ENCODE data around the gene CNTRL. TPM values are rescaled to one million over a fixed set of nuclear protein-coding genes. Genes with fewer than 3 reads are reported as not detected.

The CNTRL gene
- polyA plus RNA-seq, 1 experiment = 8.3 TPM

- ChIA-PET POLR2A (no interaction called here), CTCF (no interaction called here)
- no peak for DNase-seq (ENCODE audit: low read depth, low spot score)
- Histone ChIP-seq H3K27ac (ENCODE audit: low read depth, low read length) (no peak overlapping the region), H3K27me3 (ENCODE audit: control insufficient read depth, insufficient read depth, low read length) (no peaks in the 10 kb centered on the region), H3K4me3 (ENCODE audit: low read depth, low read length) (no peak overlapping the region), H3K9me3 (ENCODE audit: control insufficient read depth, insufficient read depth, low read length) (no peaks in the 10 kb centered on the region)
- no peak for TF ChIP-seq CTCF (IDR thresholded peaks at IDR 0.05; ENCODE audit: low read depth, low read length)
Observed at GRCh38 chr9:121135642-121136041, 60.9 kb downstream of the CNTRL start.

- Histone ChIP-seq H3K27me3 (ENCODE audit: control insufficient read depth, insufficient read depth, low read length) (no peaks in the 10 kb centered on the region), H3K4me3 (ENCODE audit: low read depth, low read length) (no peak overlapping the region), H3K27ac (ENCODE audit: low read depth, low read length) (no peak overlapping the region), H3K9me3 (ENCODE audit: control insufficient read depth, insufficient read depth, low read length) (no peaks in the 10 kb centered on the region)
- DNase-seq (ENCODE audit: low read depth, low spot score) = no peak
- CTCF ChIA-PET = no interaction called here
- POLR2A ChIA-PET = no interaction called here
- no peak for TF ChIP-seq CTCF (IDR thresholded peaks at IDR 0.05; ENCODE audit: low read depth, low read length)
Observed at GRCh38 chr9:121138561-121138960, 63.8 kb downstream of the CNTRL start.

- ChIA-PET CTCF (no interaction called here), POLR2A (no interaction called here)
- no peak for DNase-seq (ENCODE audit: low read depth, low spot score)
- Histone ChIP-seq H3K27ac (ENCODE audit: low read depth, low read length) (no peak overlapping the region), H3K27me3 (ENCODE audit: control insufficient read depth, insufficient read depth, low read length) (no peaks in the 10 kb centered on the region), H3K4me3 (ENCODE audit: low read depth, low read length) (no peak overlapping the region), H3K9me3 (ENCODE audit: control insufficient read depth, insufficient read depth, low read length) (no peaks in the 10 kb centered on the region)
- TF ChIP-seq CTCF (IDR thresholded peaks at IDR 0.05; ENCODE audit: low read depth, low read length) = no peak
Observed at GRCh38 chr9:121138973-121139372, 64.2 kb downstream of the CNTRL start.

- H3K9me3 ChIP-seq (ENCODE audit: control insufficient read depth, insufficient read depth, low read length) = no peaks in the 10 kb centered on the region
- no peak overlapping the region for H3K27ac ChIP-seq (ENCODE audit: low read depth, low read length)
- DNase-seq (ENCODE audit: low read depth, low spot score) = no peak
- ChIA-PET POLR2A (no interaction called here), CTCF (no interaction called here)
- H3K27me3 ChIP-seq (ENCODE audit: control insufficient read depth, insufficient read depth, low read length) = no peaks in the 10 kb centered on the region
- TF ChIP-seq CTCF (IDR thresholded peaks at IDR 0.05; ENCODE audit: low read depth, low read length) = no peak
- H3K4me3 ChIP-seq (ENCODE audit: low read depth, low read length) = no peak overlapping the region
Observed at GRCh38 chr9:121140162-121140561, 65.4 kb downstream of the CNTRL start.

- Histone ChIP-seq H3K27me3 (ENCODE audit: control insufficient read depth, insufficient read depth, low read length) (no peaks in the 10 kb centered on the region), H3K4me3 (ENCODE audit: low read depth, low read length) (no peak overlapping the region), H3K27ac (ENCODE audit: low read depth, low read length) (no peak overlapping the region), H3K9me3 (ENCODE audit: control insufficient read depth, insufficient read depth, low read length) (no peaks in the 10 kb centered on the region)
- ChIA-PET POLR2A (no interaction called here), CTCF (no interaction called here)
- no peak for TF ChIP-seq CTCF (IDR thresholded peaks at IDR 0.05; ENCODE audit: low read depth, low read length)
- no peak for DNase-seq (ENCODE audit: low read depth, low spot score)
Observed at GRCh38 chr9:121141306-121141705, 66.6 kb downstream of the CNTRL start.
